22Rv1 (cell line): ENCODE data around the gene TST.
A peak's percentile ranks its signal among the peaks of the same experiment; 100 is the strongest.

Experiments
- H3K27ac ChIP-seq: fragments of 450-650 bp; 2 replicates; pipeline ENCODE4 v1.5.1; 2017
- ZFX ChIP-seq: fragments of 450-650 bp; IDR thresholded peaks from 2 replicates; pipeline ENCODE4 v1.6.1; 2017; ENCODE audit warnings: antibody characterized with exemption, borderline replicate concordance
- TF ChIP-seq, protein P1 (sequence below): fragments of 450-650 bp; IDR thresholded peaks from 2 replicates; pipeline ENCODE4 v1.5.1; 2017; ENCODE audit warnings: mild to moderate bottlenecking

TST gene

GRCh38 chr22:37030560-37031281 is 11.5 kb upstream of the TST start:
- TF ChIP-seq ZFX: no peak
- TF ChIP-seq, protein P1, sequence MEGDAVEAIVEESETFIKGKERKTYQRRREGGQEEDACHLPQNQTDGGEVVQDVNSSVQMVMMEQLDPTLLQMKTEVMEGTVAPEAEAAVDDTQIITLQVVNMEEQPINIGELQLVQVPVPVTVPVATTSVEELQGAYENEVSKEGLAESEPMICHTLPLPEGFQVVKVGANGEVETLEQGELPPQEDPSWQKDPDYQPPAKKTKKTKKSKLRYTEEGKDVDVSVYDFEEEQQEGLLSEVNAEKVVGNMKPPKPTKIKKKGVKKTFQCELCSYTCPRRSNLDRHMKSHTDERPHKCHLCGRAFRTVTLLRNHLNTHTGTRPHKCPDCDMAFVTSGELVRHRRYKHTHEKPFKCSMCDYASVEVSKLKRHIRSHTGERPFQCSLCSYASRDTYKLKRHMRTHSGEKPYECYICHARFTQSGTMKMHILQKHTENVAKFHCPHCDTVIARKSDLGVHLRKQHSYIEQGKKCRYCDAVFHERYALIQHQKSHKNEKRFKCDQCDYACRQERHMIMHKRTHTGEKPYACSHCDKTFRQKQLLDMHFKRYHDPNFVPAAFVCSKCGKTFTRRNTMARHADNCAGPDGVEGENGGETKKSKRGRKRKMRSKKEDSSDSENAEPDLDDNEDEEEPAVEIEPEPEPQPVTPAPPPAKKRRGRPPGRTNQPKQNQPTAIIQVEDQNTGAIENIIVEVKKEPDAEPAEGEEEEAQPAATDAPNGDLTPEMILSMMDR: 0 out of 2 replicates have a peak, but pooled peaks have one; percentile 19
- no peak overlapping the region for H3K27ac ChIP-seq

GRCh38 chr22:37028692-37029674 is 9.7 kb upstream of the TST start:
- no peak overlapping the region for H3K27ac ChIP-seq

GRCh38 chr22:37027556-37027955 is 8.3 kb upstream of the TST start:
- H3K27ac ChIP-seq: no peak overlapping the region
- TF ChIP-seq, protein P1: no peak
- no peak for TF ChIP-seq ZFX

More at GRCh38 chr22:37028692-37029674, 9.7 kb upstream of the TST start:
- TF ChIP-seq, protein P1: no peak
- no peak for TF ChIP-seq ZFX

- TF ChIP-seq, protein P1: no peak
- TF ChIP-seq ZFX: no peak
Observed at GRCh38 chr22:37026325-37026724, 7.1 kb upstream of the TST start.

GRCh38 chr22:37025500-37026070 is 6.3 kb upstream of the TST start:
- H3K27ac ChIP-seq: no peak overlapping the region
- TF ChIP-seq, protein P1: no peak
- TF ChIP-seq ZFX: no peak

More at GRCh38 chr22:37026325-37026724, 7.1 kb upstream of the TST start:
- H3K27ac ChIP-seq: no peak overlapping the region

GRCh38 chr22:37024339-37025157 is 5.3 kb upstream of the TST start:
- no peak overlapping the region for H3K27ac ChIP-seq
- TF ChIP-seq, protein P1: no peak
- no peak for TF ChIP-seq ZFX
